Esophagus squamous epithelium (tissue), 4 donors: ENCODE results near the gene HDAC1.

ENCODE experiments used
- POLR2A ChIP-seq, 4 donors: fragments of 450-650 bp; IDR thresholded peaks; one replicate each; pipeline ENCODE4 v1.6.1; 2017; ENCODE audit warnings: antibody characterized with exemption in 4 of 4, mild to moderate bottlenecking in 4 of 4, moderate library complexity in 3 of 4
- TF ChIP-seq, protein P1 (sequence below), 6 experiments: fragments of 450-650 bp in 4 of 6; fragments of 200-600 bp in 2 of 6; sonication (generic) in 2 of 6; IDR thresholded peaks; one replicate each; pipeline ENCODE4 v1.5.1; 2016 to 2019; ENCODE audit warnings: antibody characterized with exemption in 6 of 6, mild to moderate bottlenecking in 4 of 6, moderate library complexity in 4 of 6

- TF ChIP-seq, protein P1, sequence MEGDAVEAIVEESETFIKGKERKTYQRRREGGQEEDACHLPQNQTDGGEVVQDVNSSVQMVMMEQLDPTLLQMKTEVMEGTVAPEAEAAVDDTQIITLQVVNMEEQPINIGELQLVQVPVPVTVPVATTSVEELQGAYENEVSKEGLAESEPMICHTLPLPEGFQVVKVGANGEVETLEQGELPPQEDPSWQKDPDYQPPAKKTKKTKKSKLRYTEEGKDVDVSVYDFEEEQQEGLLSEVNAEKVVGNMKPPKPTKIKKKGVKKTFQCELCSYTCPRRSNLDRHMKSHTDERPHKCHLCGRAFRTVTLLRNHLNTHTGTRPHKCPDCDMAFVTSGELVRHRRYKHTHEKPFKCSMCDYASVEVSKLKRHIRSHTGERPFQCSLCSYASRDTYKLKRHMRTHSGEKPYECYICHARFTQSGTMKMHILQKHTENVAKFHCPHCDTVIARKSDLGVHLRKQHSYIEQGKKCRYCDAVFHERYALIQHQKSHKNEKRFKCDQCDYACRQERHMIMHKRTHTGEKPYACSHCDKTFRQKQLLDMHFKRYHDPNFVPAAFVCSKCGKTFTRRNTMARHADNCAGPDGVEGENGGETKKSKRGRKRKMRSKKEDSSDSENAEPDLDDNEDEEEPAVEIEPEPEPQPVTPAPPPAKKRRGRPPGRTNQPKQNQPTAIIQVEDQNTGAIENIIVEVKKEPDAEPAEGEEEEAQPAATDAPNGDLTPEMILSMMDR (IDR thresholded peaks at IDR 0.05), result no peak
- no peak for TF ChIP-seq POLR2A (IDR thresholded peaks at IDR 0.05)
Observed at GRCh38 chr1:32353886-32354570, 62.1 kb downstream of the HDAC1 start.
